CD4-positive, alpha-beta T cell treated with Interleukin-6 for 4 hours (primary cell): ENCODE results near the gene OCSTAMP.

Experiments
- DNase-seq: peaks from one replicate; pipeline ENCODE4 v3.0.0-alpha.2; 2020; ENCODE audit warnings: mixed read lengths

OCSTAMP gene

GRCh38 chr20:46573234-46573633 lies 22.8 kb upstream of the OCSTAMP start:
- no peak for DNase-seq

GRCh38 chr20:46572790-46573189 lies 22.3 kb upstream of the OCSTAMP start:
- no peak for DNase-seq

GRCh38 chr20:46572153-46572552 lies 21.7 kb upstream of the OCSTAMP start:
- DNase-seq = no peak

GRCh38 chr20:46571418-46571817 lies 21.0 kb upstream of the OCSTAMP start:
- no peak for DNase-seq

GRCh38 chr20:46570956-46571355 lies 20.5 kb upstream of the OCSTAMP start:
- DNase-seq = no peak

GRCh38 chr20:46569961-46570360 lies 19.5 kb upstream of the OCSTAMP start:
- DNase-seq = no peak

- no peak for DNase-seq
These were observed 18.2 kb upstream of the OCSTAMP start for GRCh38 chr20:46568570-46569129.

- no peak for DNase-seq
These were observed 15.7 kb upstream of the OCSTAMP start for GRCh38 chr20:46566125-46566524.

GRCh38 chr20:46564241-46564957 lies 13.9 kb upstream of the OCSTAMP start:
- DNase-seq = no peak

- DNase-seq = no peak
These were observed 13.4 kb upstream of the OCSTAMP start for GRCh38 chr20:46563860-46564221.

- DNase-seq = no peak
These were observed 12.9 kb upstream of the OCSTAMP start for GRCh38 chr20:46563170-46563859.

GRCh38 chr20:46562373-46563169 lies 12.1 kb upstream of the OCSTAMP start:
- peak; percentile 57 for DNase-seq

- no peak for DNase-seq
These were observed 11.5 kb upstream of the OCSTAMP start for GRCh38 chr20:46562009-46562372.

- DNase-seq = no peak
These were observed 9.4 kb upstream of the OCSTAMP start for GRCh38 chr20:46559685-46560440.

- no peak for DNase-seq
These were observed 8.5 kb upstream of the OCSTAMP start for GRCh38 chr20:46559001-46559400.

- no peak for DNase-seq
These were observed 8.1 kb upstream of the OCSTAMP start for GRCh38 chr20:46558511-46558959.

GRCh38 chr20:46557231-46557956 lies 6.9 kb upstream of the OCSTAMP start:
- no peak for DNase-seq

GRCh38 chr20:46555370-46555956 lies 5.0 kb upstream of the OCSTAMP start:
- DNase-seq = no peak

GRCh38 chr20:46554828-46555227 lies 4.4 kb upstream of the OCSTAMP start:
- DNase-seq = no peak

GRCh38 chr20:46553926-46554325 lies 3.5 kb upstream of the OCSTAMP start:
- DNase-seq = no peak
